OCI-LY1 (cell line): ENCODE measurements around the gene CNNM4.

Experiments
- CTCF ChIP-seq: fragments of 200-600 bp; sonication (generic), shearing (Covaris generic); IDR thresholded peaks from 2 replicates; pipeline ENCODE4 v1.5.1; 2017; ENCODE audit warnings: mild to moderate bottlenecking, antibody characterized with exemption, low read length, moderate library complexity, mixed read lengths
- EZH2 ChIP-seq: fragments of 200-600 bp; sonication (generic), shearing (Covaris generic); IDR thresholded peaks from 2 replicates; pipeline ENCODE4 v1.8.0; 2017; ENCODE audit warnings: borderline replicate concordance, mixed run types, mild to moderate bottlenecking, antibody characterized with exemption, low read length, moderate library complexity, mixed read lengths

- TF ChIP-seq CTCF: no peak
- TF ChIP-seq EZH2: no peak
Measured at GRCh38 chr2:96716388-96716787, 44.3 kb upstream of the CNNM4 start.
